Retinal pigment epithelial cell (primary cell): ENCODE data around the gene LAMA2.

Experiments used
- DNase-seq: peaks from one replicate; pipeline ENCODE4 v3.0.0-alpha.2; 2010; ENCODE audit warnings: low read depth
- H3K4me3 ChIP-seq: 2 replicates; pipeline ENCODE4 v1.5.1; 2011; ENCODE audit warnings: mild to moderate bottlenecking, low read length, control low read depth, moderate library complexity
- TF ChIP-seq, protein P1 (sequence below): conservative IDR thresholded peaks from 2 replicates; pipeline ENCODE4 v1.5.1; 2011; ENCODE audit warnings: low read depth, low read length, control low read depth, inconsistent platforms

Gene LAMA2

GRCh38 chr6:129183681-129184301 is 300.9 kb downstream of the LAMA2 start:
- no peak for DNase-seq
- H3K4me3 ChIP-seq, result no peak overlapping the region
- TF ChIP-seq, protein P1, sequence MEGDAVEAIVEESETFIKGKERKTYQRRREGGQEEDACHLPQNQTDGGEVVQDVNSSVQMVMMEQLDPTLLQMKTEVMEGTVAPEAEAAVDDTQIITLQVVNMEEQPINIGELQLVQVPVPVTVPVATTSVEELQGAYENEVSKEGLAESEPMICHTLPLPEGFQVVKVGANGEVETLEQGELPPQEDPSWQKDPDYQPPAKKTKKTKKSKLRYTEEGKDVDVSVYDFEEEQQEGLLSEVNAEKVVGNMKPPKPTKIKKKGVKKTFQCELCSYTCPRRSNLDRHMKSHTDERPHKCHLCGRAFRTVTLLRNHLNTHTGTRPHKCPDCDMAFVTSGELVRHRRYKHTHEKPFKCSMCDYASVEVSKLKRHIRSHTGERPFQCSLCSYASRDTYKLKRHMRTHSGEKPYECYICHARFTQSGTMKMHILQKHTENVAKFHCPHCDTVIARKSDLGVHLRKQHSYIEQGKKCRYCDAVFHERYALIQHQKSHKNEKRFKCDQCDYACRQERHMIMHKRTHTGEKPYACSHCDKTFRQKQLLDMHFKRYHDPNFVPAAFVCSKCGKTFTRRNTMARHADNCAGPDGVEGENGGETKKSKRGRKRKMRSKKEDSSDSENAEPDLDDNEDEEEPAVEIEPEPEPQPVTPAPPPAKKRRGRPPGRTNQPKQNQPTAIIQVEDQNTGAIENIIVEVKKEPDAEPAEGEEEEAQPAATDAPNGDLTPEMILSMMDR, result no peak

DNA sequence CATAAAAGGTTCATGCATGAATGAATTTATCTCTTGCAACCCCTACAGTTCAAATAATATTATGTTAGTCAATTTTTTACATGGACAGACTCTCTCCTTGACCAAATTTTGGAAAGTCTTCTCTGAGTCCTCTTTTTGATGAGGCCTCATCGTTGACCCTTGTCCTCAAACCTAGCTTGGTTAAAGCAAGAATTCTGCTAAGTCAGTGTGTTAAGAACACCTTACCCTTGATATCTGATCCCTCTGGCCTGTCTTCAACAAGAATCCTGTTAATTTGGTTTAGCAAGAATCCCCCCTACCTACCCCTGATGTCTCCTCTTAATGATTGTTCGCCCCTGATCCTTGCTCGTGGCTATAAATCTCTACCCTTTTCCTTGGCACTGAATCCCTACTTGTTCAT is 301.4 kb downstream of the LAMA2 start:
- TF ChIP-seq, protein P1, result no peak
- no peak for DNase-seq
- no peak overlapping the region for H3K4me3 ChIP-seq

DNA sequence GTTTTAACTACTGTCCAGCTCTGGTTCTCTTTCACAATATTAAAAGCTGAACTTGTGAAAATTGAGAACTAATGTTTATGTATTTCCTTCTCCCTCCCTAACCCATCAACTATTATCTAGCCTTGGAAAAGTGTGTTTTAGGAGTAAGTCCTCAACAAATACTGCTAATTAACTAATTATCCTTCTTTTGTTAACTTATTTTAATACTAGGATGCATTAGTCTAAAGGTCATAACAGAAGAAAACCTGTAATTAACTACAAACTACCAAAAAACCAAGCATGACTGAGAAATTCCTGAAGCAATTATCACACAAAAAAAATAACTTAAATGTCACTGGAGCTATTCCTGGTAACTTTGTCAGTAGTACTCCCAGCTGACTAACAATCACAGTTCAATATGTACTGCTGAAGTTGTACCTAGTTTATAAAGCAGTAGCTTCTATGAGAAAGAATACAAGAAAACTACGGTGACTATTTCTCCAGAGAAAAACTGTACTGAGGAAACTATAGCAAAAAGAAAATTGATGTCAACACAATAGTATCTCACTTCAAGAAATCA is 301.9 kb downstream of the LAMA2 start:
- H3K4me3 ChIP-seq, result no peak overlapping the region
- DNase-seq, result no peak
- TF ChIP-seq, protein P1, result no peak

- H3K4me3 ChIP-seq, result no peak overlapping the region
- TF ChIP-seq, protein P1, result no peak
- DNase-seq, result no peak
Observed at GRCh38 chr6:129186988-129187387, 304.1 kb downstream of the LAMA2 start.

- no peak for DNase-seq
- no peak overlapping the region for H3K4me3 ChIP-seq
- TF ChIP-seq, protein P1, result no peak
Observed at GRCh38 chr6:129188306-129188705, 305.4 kb downstream of the LAMA2 start.

DNA sequence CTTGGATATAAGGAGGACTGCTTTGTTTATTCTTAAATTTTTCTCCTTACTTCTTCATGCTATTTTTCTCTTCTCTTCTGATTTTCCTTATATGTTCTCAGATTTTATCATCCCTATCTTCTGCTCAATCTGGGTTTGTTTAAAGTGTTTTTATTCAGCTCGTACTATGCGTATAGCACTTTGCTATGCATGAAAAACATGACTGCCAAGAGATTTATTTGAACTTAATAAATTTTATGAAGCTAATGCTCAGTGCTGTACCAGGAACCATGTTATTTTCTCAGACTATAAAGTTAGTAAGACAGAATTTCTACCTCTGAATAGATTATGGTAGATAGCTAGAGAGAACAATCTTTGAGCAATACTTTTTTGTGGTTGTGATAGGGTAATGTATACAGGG is 305.9 kb downstream of the LAMA2 start:
- DNase-seq, result no peak
- H3K4me3 ChIP-seq, result no peak overlapping the region
- TF ChIP-seq, protein P1, result no peak

DNA sequence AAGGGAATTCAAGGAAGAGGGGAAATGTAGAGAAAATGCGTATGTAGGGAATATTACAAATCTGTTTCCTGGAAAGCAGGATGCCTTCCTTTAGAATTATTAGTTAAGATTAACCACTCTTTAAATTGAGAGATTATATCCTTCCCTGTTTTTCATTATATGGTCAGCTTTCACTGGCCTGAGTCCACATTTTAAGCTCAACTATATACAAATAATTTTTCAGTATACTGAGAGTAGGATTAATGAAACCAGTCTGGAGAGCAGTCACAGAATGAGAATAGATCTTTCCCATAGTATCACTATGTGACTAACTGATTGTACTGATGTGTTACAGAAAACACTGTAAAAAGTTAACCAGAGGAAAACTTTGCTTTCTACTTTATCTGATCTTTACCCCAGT is 306.3 kb downstream of the LAMA2 start:
- no peak overlapping the region for H3K4me3 ChIP-seq
- TF ChIP-seq, protein P1, result no peak
- DNase-seq, result no peak
